HUDEP-2 (cell line): Measurements from ENCODE around the gene NCOA7.
"Not testable (repeated sequence)": the region's sequence is repeated elsewhere in the genome, so short reads cannot be mapped to it uniquely, and the experiment has no call there.

Experiments
- DNase-seq, 76 experiments: peaks; one replicate each; lab custom pipeline; 2025; ENCODE audit not compliant: unreplicated experiment in 76 of 76; lab: John Stamatoyannopoulos, UW

Gene NCOA7

GRCh38 chr6:125939026-125939425 lies 148.3 kb downstream of the NCOA7 start:
- DNase-seq: no peak

- DNase-seq: no peak
These were observed 149.0 kb downstream of the NCOA7 start for GRCh38 chr6:125939791-125940190.

- DNase-seq: no peak
These were observed 149.7 kb downstream of the NCOA7 start for GRCh38 chr6:125940247-125941041.

GRCh38 chr6:125942672-125943527 lies 152.1 kb downstream of the NCOA7 start:
- no peak for DNase-seq

- no peak for DNase-seq
These were observed 153.0 kb downstream of the NCOA7 start for GRCh38 chr6:125943528-125944433.

GRCh38 chr6:125944434-125944816 lies 153.7 kb downstream of the NCOA7 start:
- DNase-seq: no peak

- no peak for DNase-seq
These were observed 154.1 kb downstream of the NCOA7 start for GRCh38 chr6:125944896-125945295.

GRCh38 chr6:125945378-125946141 lies 154.8 kb downstream of the NCOA7 start:
- peak in 5 of 76 experiments; percentile 13 to 42 (median 29) for DNase-seq

GRCh38 chr6:125947615-125948014 lies 156.9 kb downstream of the NCOA7 start:
- DNase-seq: peak in 20 of 76 experiments; percentile 10 to 56 (median 32)

GRCh38 chr6:125948455-125948854 lies 157.7 kb downstream of the NCOA7 start:
- peak in 1 of 76 experiments; percentile 44 for DNase-seq

- no peak for DNase-seq
These were observed 158.3 kb downstream of the NCOA7 start for GRCh38 chr6:125949069-125949468.

GRCh38 chr6:125950293-125950692 lies 159.5 kb downstream of the NCOA7 start:
- DNase-seq: peak in 2 of 76 experiments; percentile 7 to 21

- DNase-seq: not testable (repeated sequence)
These were observed 160.0 kb downstream of the NCOA7 start for GRCh38 chr6:125950716-125951115.

- DNase-seq: no peak
These were observed 160.6 kb downstream of the NCOA7 start for GRCh38 chr6:125951323-125951722.

GRCh38 chr6:125952764-125953501 lies 162.2 kb downstream of the NCOA7 start:
- peak in 54 of 76 experiments; percentile 18 to 77 (median 46) for DNase-seq

GRCh38 chr6:125953502-125953875 lies 162.7 kb downstream of the NCOA7 start:
- peak in 1 of 76 experiments; percentile 4 for DNase-seq

GRCh38 chr6:125954735-125955339 lies 164.1 kb downstream of the NCOA7 start:
- no peak for DNase-seq

- DNase-seq: no peak
These were observed 165.2 kb downstream of the NCOA7 start for GRCh38 chr6:125955973-125956372.
